ENCODE measurements around the gene LATS2.

Gene LATS2

GRCh38 chr13:21020176-21020575 is 41.2 kb downstream of the LATS2 start:
- in situ Hi-C loops (cut with HindIII; ENCODE audit: low sequenced_read_pairs), result loop anchor here (5.0 kb wide), 1 partner anchor 48 kb away; no protein-coding TSS in a partner anchor

GRCh38 chr13:21018220-21018619 is 43.2 kb downstream of the LATS2 start:
- in situ Hi-C loops (cut with HindIII; ENCODE audit: low sequenced_read_pairs), result no loop called here

GRCh38 chr13:21016487-21016886 is 44.9 kb downstream of the LATS2 start:
- in situ Hi-C loops (cut with HindIII; ENCODE audit: low sequenced_read_pairs), result no loop called here

GRCh38 chr13:21015284-21015683 is 46.1 kb downstream of the LATS2 start:
- in situ Hi-C loops (cut with HindIII; ENCODE audit: low sequenced_read_pairs), result no loop called here

GRCh38 chr13:21014502-21015170 is 46.8 kb downstream of the LATS2 start:
- in situ Hi-C loops (cut with HindIII; ENCODE audit: low sequenced_read_pairs), result no loop called here

GRCh38 chr13:21014139-21014501 is 47.3 kb downstream of the LATS2 start:
- in situ Hi-C loops (cut with HindIII; ENCODE audit: low sequenced_read_pairs), result no loop called here

GRCh38 chr13:21013682-21014038 is 47.7 kb downstream of the LATS2 start:
- in situ Hi-C loops (cut with HindIII; ENCODE audit: low sequenced_read_pairs), result no loop called here

- in situ Hi-C loops (cut with HindIII; ENCODE audit: low sequenced_read_pairs), result no loop called here
These were observed 48.3 kb downstream of the LATS2 start for GRCh38 chr13:21012841-21013681.

GRCh38 chr13:21012211-21012610 is 49.2 kb downstream of the LATS2 start:
- in situ Hi-C loops (cut with HindIII; ENCODE audit: low sequenced_read_pairs), result no loop called here

GRCh38 chr13:21011378-21011777 is 50.0 kb downstream of the LATS2 start:
- in situ Hi-C loops (cut with HindIII; ENCODE audit: low sequenced_read_pairs), result no loop called here

- in situ Hi-C loops (cut with HindIII; ENCODE audit: low sequenced_read_pairs), result no loop called here
These were observed 50.8 kb downstream of the LATS2 start for GRCh38 chr13:21010621-21011020.

GRCh38 chr13:21009036-21009435 is 52.4 kb downstream of the LATS2 start:
- in situ Hi-C loops (cut with HindIII; ENCODE audit: low sequenced_read_pairs), result no loop called here

- in situ Hi-C loops (cut with HindIII; ENCODE audit: low sequenced_read_pairs), result no loop called here
These were observed 53.4 kb downstream of the LATS2 start for GRCh38 chr13:21008026-21008425.

GRCh38 chr13:21006141-21007005 is 55.0 kb downstream of the LATS2 start:
- in situ Hi-C loops (cut with HindIII; ENCODE audit: low sequenced_read_pairs), result no loop called here

- in situ Hi-C loops (cut with HindIII; ENCODE audit: low sequenced_read_pairs), result no loop called here
These were observed 56.2 kb downstream of the LATS2 start for GRCh38 chr13:21005193-21005592.

GRCh38 chr13:21001471-21001870 is 59.9 kb downstream of the LATS2 start:
- in situ Hi-C loops (cut with HindIII; ENCODE audit: low sequenced_read_pairs), result no loop called here

- in situ Hi-C loops (cut with HindIII; ENCODE audit: low sequenced_read_pairs), result no loop called here
These were observed 60.7 kb downstream of the LATS2 start for GRCh38 chr13:21000647-21001046.

GRCh38 chr13:20998649-20999415 is 62.6 kb downstream of the LATS2 start:
- in situ Hi-C loops (cut with HindIII; ENCODE audit: low sequenced_read_pairs), result no loop called here

GRCh38 chr13:20997301-20998161 is 63.9 kb downstream of the LATS2 start:
- in situ Hi-C loops (cut with HindIII; ENCODE audit: low sequenced_read_pairs), result no loop called here
